ENCODE data around the gene KLK14.

DNA sequence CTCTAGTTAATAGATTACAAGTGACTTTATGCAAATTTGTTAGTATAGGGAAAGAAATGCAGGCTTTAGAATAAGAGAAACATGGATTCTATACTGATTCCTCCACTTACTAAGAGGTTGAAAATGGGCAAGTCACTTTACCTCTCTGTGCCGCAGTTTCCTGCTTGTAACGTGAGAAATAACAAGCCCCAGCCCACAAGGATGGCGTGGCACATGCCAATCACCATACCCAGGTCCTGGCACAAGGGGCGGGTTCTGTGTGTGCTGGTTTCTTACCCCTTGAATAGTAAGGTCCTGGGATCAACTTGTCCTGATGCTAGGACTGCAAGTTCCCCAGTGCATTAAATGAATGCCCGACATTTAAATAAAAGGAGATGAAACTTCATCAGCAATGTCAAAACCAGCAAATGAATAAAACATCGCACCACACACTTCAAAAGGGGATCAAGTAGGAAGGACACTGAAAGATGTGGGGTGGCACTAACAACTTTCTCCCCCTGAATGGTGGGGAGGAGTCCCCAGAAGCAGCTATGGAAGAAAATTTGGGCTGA, 34.1 kb upstream of the KLK14 start:
- TF ChIP-seq ZNF239 (tag by site-specific recombination; IDR thresholded peaks at IDR 0.05) = no peak
- no peak for TF ChIP-seq CTCF (tag by site-specific recombination; IDR thresholded peaks at IDR 0.05)
- TF ChIP-seq ZNF24 (tag by site-specific recombination; IDR thresholded peaks at IDR 0.05) = no peak
- TF ChIP-seq SP2 (tag by site-specific recombination; IDR thresholded peaks at IDR 0.05) = no peak
- TF ChIP-seq PRDM1 (tag by site-specific recombination; IDR thresholded peaks at IDR 0.05) = no peak
- TF ChIP-seq REST (tag by site-specific recombination; IDR thresholded peaks at IDR 0.05) = no peak
- TF ChIP-seq ZNF18 (tag by site-specific recombination; IDR thresholded peaks at IDR 0.05) = no peak
- TF ChIP-seq, protein P1, sequence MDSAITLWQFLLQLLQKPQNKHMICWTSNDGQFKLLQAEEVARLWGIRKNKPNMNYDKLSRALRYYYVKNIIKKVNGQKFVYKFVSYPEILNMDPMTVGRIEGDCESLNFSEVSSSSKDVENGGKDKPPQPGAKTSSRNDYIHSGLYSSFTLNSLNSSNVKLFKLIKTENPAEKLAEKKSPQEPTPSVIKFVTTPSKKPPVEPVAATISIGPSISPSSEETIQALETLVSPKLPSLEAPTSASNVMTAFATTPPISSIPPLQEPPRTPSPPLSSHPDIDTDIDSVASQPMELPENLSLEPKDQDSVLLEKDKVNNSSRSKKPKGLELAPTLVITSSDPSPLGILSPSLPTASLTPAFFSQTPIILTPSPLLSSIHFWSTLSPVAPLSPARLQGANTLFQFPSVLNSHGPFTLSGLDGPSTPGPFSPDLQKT (IDR thresholded peaks at IDR 0.05; ENCODE audit: borderline replicate concordance, low read depth, low read length) = no peak
- TF ChIP-seq GLIS1 (tag by site-specific recombination; IDR thresholded peaks at IDR 0.05) = no peak

Measured in HEK293 (cell line).